GM12878 (cell line): ENCODE measurements around the gene GDF11. TPM values are rescaled to one million over a fixed set of nuclear protein-coding genes. Genes with fewer than 3 reads are reported as not detected.

Experiments
- ATAC-seq: fragments of 200-7000 bp; cut with Tn5 transposase; 3 replicates; pipeline ENCODE4 v1.9.1; 2020; ENCODE audit warnings: mild to moderate bottlenecking, moderate library complexity
- BruUV-seq: library from RNA; stranded (reverse); fragments of 400-500 nt; replicated peaks from 2 replicates; lab custom pipeline; 2021; lab: Mats Ljungman, UMichigan
- CTCF ChIA-PET: fragments of 300-600 bp; sonication (Branson Sonifier 250); formaldehyde crosslinking; extraction: SDS; loops from one replicate; lab custom pipeline; 2021; ENCODE audit warnings: inconsistent platforms; lab: Yijun Ruan, JAX
- POLR2A ChIA-PET: fragments of 350-600 bp; formaldehyde crosslinking; extraction: SDS; loops from one replicate; lab custom pipeline; 2021; ENCODE audit warnings: inconsistent platforms; lab: Charles Lee
- RAD21 ChIA-PET: fragments of 300-600 bp; sonication (Branson Sonifier 250); formaldehyde crosslinking; loops from one replicate; lab custom pipeline; 2023; ENCODE audit warnings: antibody characterized with exemption; ENCODE audit not compliant: unreplicated experiment; lab: Charles Lee
- SMC1A ChIA-PET: fragments of 300-600 bp; sonication (Branson Sonifier 250); formaldehyde crosslinking; loops from one replicate; lab custom pipeline; 2023; ENCODE audit not compliant: unreplicated experiment, uncharacterized antibody; lab: Charles Lee
- DNase-seq: peaks from one replicate; pipeline ENCODE4 v3.0.0-alpha.2; 2011; ENCODE audit warnings: low read depth, low spot score
- FAIRE-seq: peaks from 3 replicates; lab custom pipeline; 2011; peaks lifted over from hg19 to GRCh38; lab: Jason Lieb, UNC
- H2AFZ ChIP-seq: 2 replicates; pipeline ENCODE4 v1.6.0; 2011; ENCODE audit warnings: low read depth, low read length, control low read depth; ENCODE audit not compliant: control insufficient read depth
- H3K27ac ChIP-seq: 2 replicates; pipeline ENCODE4 v1.5.1; 2011; ENCODE audit warnings: control low read depth; ENCODE audit not compliant: control insufficient read depth, insufficient read depth
- H3K27me3 ChIP-seq, 2 experiments: replicated peaks in 1 of 2; 2 replicates each; pipeline versions ENCODE4 v1.6.0 to v1.6.1; 2011; ENCODE audit warnings: low read length in 1 of 2; ENCODE audit not compliant: control insufficient read depth in 2 of 2, insufficient read depth in 2 of 2
- H3K36me3 ChIP-seq, 2 experiments: 2 replicates each; pipeline ENCODE4 v1.5.1; 2011; ENCODE audit warnings: low read length in 1 of 2; ENCODE audit not compliant: control insufficient read depth in 2 of 2, insufficient read depth in 2 of 2
- H3K4me1 ChIP-seq: 2 replicates; pipeline ENCODE4 v1.6.1; 2011; ENCODE audit warnings: mild to moderate bottlenecking, low read length, moderate library complexity, mixed read lengths; ENCODE audit not compliant: control insufficient read depth, insufficient read depth
- H3K4me2 ChIP-seq: 2 replicates; pipeline ENCODE4 v1.6.0; 2011; ENCODE audit warnings: control low read depth; ENCODE audit not compliant: control insufficient read depth, insufficient read depth
- H3K4me3 ChIP-seq: fragments of 200-600 bp; sonication (generic); 2 replicates; pipeline ENCODE4 v1.5.1; 2016
- H3K79me2 ChIP-seq: 2 replicates; pipeline ENCODE4 v1.6.0; 2011; ENCODE audit warnings: low read length; ENCODE audit not compliant: control insufficient read depth, insufficient read depth
- H3K9ac ChIP-seq: 2 replicates; pipeline ENCODE4 v1.8.0; 2011; ENCODE audit warnings: low read length, control low read depth, mixed read lengths; ENCODE audit not compliant: control insufficient read depth, insufficient read depth
- H3K9me3 ChIP-seq: replicated peaks from 3 replicates; pipeline ENCODE4 v1.5.1; 2011; ENCODE audit warnings: mild to moderate bottlenecking, low read length; ENCODE audit not compliant: control insufficient read depth, insufficient read depth
- H4K20me1 ChIP-seq: 2 replicates; pipeline ENCODE4 v1.6.0; 2011; ENCODE audit not compliant: control insufficient read depth, insufficient read depth
- ATF2 ChIP-seq: IDR thresholded peaks from 2 replicates; pipeline ENCODE4 v1.6.1; 2012; ENCODE audit warnings: low read length, inconsistent platforms
- CBFB ChIP-seq: IDR thresholded peaks from 2 replicates; pipeline ENCODE4 v1.6.1; 2016; ENCODE audit warnings: antibody characterized with exemption, low read depth
- CHD2 ChIP-seq: IDR thresholded peaks from 2 replicates; pipeline ENCODE4 v1.6.1; 2011; ENCODE audit warnings: low read depth, low read length, improper control_type of control experiment, borderline replicate concordance
- CREB1 ChIP-seq: IDR thresholded peaks from 2 replicates; pipeline ENCODE4 v1.6.1; 2012; ENCODE audit warnings: low read depth, mild to moderate bottlenecking, inconsistent platforms
- EGR1 ChIP-seq, 2 experiments: IDR thresholded peaks; 1 replicate in 1 of 2; 2 replicates in 1 of 2; pipeline ENCODE4 v1.6.1; 2011 to 2012; ENCODE audit warnings: low read depth in 2 of 2, low read length in 2 of 2, borderline replicate concordance in 1 of 2, mild to moderate bottlenecking in 1 of 2, moderate library complexity in 1 of 2
- HCFC1 ChIP-seq: fragments of 150-350 bp; IDR thresholded peaks from 2 replicates; pipeline ENCODE4 v1.6.1; 2014; ENCODE audit warnings: low read length
- MTA3 ChIP-seq: IDR thresholded peaks from 2 replicates; pipeline ENCODE4 v1.6.1; 2012; ENCODE audit warnings: low read length, inconsistent platforms, borderline replicate concordance
- NRF1 ChIP-seq: conservative IDR thresholded peaks from 2 replicates; pipeline ENCODE4 v1.6.1; 2011; ENCODE audit warnings: mild to moderate bottlenecking, low read depth, low read length, improper control_type of control experiment
- PML ChIP-seq: IDR thresholded peaks from 2 replicates; pipeline ENCODE4 v1.6.1; 2012; ENCODE audit warnings: low read length, inconsistent platforms
- RAD21 ChIP-seq: IDR thresholded peaks from 2 replicates; pipeline ENCODE4 v1.6.1; 2011; ENCODE audit warnings: mild to moderate bottlenecking, low read depth, low read length, moderate library complexity; ENCODE audit not compliant: insufficient read depth
- RCOR1 ChIP-seq: conservative IDR thresholded peaks from 2 replicates; pipeline ENCODE4 v1.6.1; 2012; ENCODE audit warnings: low read depth, low read length, improper control_type of control experiment
- REST ChIP-seq: IDR thresholded peaks from 2 replicates; pipeline ENCODE4 v1.6.1; 2012; ENCODE audit warnings: mild to moderate bottlenecking, low read depth, low read length
- RUNX3 ChIP-seq: IDR thresholded peaks from 2 replicates; pipeline ENCODE4 v1.6.1; 2012; ENCODE audit warnings: low read length, inconsistent platforms
- SIX5 ChIP-seq: IDR thresholded peaks from 2 replicates; pipeline ENCODE4 v1.6.1; 2011; ENCODE audit warnings: mild to moderate bottlenecking, low read depth, low read length, moderate library complexity; ENCODE audit not compliant: severe bottlenecking
- SPI1 ChIP-seq: IDR thresholded peaks from 2 replicates; pipeline ENCODE4 v1.6.1; 2011; ENCODE audit warnings: low read depth, mild to moderate bottlenecking, low read length, moderate library complexity, borderline replicate concordance; ENCODE audit not compliant: insufficient read depth
- STAT1 ChIP-seq: fragments of 450-650 bp; conservative IDR thresholded peaks from 2 replicates; pipeline ENCODE4 v1.6.1; 2014; ENCODE audit warnings: antibody characterized with exemption, mild to moderate bottlenecking
- SUPT20H ChIP-seq: IDR thresholded peaks from 2 replicates; pipeline ENCODE4 v1.6.1; 2011; ENCODE audit warnings: low read depth, mild to moderate bottlenecking, low read length, moderate library complexity, borderline replicate concordance; ENCODE audit not compliant: control insufficient read depth
- ZNF622 ChIP-seq: fragments of 450-650 bp; IDR thresholded peaks from 2 replicates; pipeline ENCODE4 v1.6.1; 2017; ENCODE audit warnings: mild to moderate bottlenecking, inconsistent platforms
- WGBS: methylation state at CpG from one replicate; pipeline ENCODE4 v1.1.6; 2016; ENCODE audit warnings: low lambda C conversion rate; ENCODE audit not compliant: insufficient replicate concordance, insufficient coverage; ENCODE audit errors: missing lambda C conversion rate; 5-methylcytosine and 5-hydroxymethylcytosine counted together
- in situ Hi-C: fragments of 300-500 bp; cut with MboI; formaldehyde crosslinking; loops from 9 replicates; pipeline ENCODE4 v1.14.3; 2018; ENCODE audit warnings: mixed read lengths
- intact Hi-C: fragments of 100-400 bp; cut with micrococcal nuclease; formaldehyde crosslinking; loops from one replicate; pipeline ENCODE4 v1.14.2; 2022; ENCODE audit not compliant: unreplicated experiment
- polyA plus RNA-seq, 11 experiments: library from polyadenylated mRNA; depleted of rRNA in 4 of 11; unstranded in 6 of 11; stranded (reverse) in 5 of 11; fragments of >200 nt; fragmentation: Nextera tagmentation in 4 of 11; fragmentation: Illumina TruSeq in 1 of 11; extraction: Ambion mirVana in 4 of 11; extraction: Trizol in 1 of 11; gene quantifications; 1 replicate in 1 of 11; 2 replicates in 10 of 11; pipeline versions ENCODE4 v1.2.1 to v1.2.3, GENCODE V29; 2011 to 2016; ENCODE audit warnings: inconsistent platforms in 2 of 11, missing spikeins in 2 of 11, low read depth in 1 of 11
- total RNA-seq, 4 experiments: library from RNA; depleted of rRNA in 3 of 4; stranded (reverse); fragments of >200 nt in 3 of 4; fragmentation: Illumina TruSeq in 1 of 4; extraction: Trizol in 1 of 4; gene quantifications; 2 replicates each; pipeline versions ENCODE4 v1.2.1 to v1.2.3, GENCODE V29; 2013 to 2021

GDF11 gene
- total and polyA plus RNA-seq, 10 of the 15 experiments (the other 5 are each of a cell fraction or from before 2014, with no cell fraction given), result 0.83 to 15.4 (median 4.3) TPM

GRCh38 chr12:55729819-55730818 lies 12.8 kb upstream of the GDF11 start:
- no TSS peak for BruUV-seq
- H3K27ac ChIP-seq, result peak overlapping the region; percentile 68
- intact Hi-C loops, result loop anchor here (1.0 to 10.0 kb wide), 2 partner anchors 7 to 455 kb away; partner anchors contain the start of gene SMARCC2
- 0 out of 2 replicates have a peak, but pooled peaks have one; percentile 6 for TF ChIP-seq CHD2
- no peak; the same call in 1 of the 2 replicates for TF ChIP-seq SPI1
- TF ChIP-seq HCFC1, result no peak
- TF ChIP-seq SUPT20H, result no peak
- TF ChIP-seq CBFB, result no peak
- TF ChIP-seq STAT1, result no peak
- TF ChIP-seq REST, result no peak
- TF ChIP-seq ATF2, result no peak
- TF ChIP-seq SIX5, result no peak
- TF ChIP-seq MTA3, result no peak
- TF ChIP-seq PML, result peak; percentile 36; the same call in 1 of the 2 replicates
- TF ChIP-seq NRF1, result no peak
- TF ChIP-seq CREB1, result no peak
- TF ChIP-seq RUNX3, result peak; percentile 34; the same call in 1 of the 2 replicates
- TF ChIP-seq RAD21, result peak; percentile 17; the same call in 1 of the 2 replicates
- peak in 1 of 2 experiments; percentile 50; a peak in 1 of 3 replicates for TF ChIP-seq EGR1 (IDR thresholded peaks at IDR 0.05; ENCODE audit: borderline replicate concordance in 1 of 2, low read depth in 2 of 2, low read length in 2 of 2)
- no peak for TF ChIP-seq ZNF622
- no peak for TF ChIP-seq RCOR1

More at GRCh38 chr12:55729819-55730818, 12.8 kb upstream of the GDF11 start:
- ChIA-PET SMC1A (interaction anchor here (0.7 to 2.7 kb wide), 15 partner anchors 8 to 311 kb away, joined by 3 to 30 read pairs (median 3); partner anchors contain the start of genes BLOC1S1, DNAJC14, ORMDL2 and RDH5), CTCF (interaction anchor here (1.0 to 2.9 kb wide), 17 partner anchors 8 to 547 kb away, joined by 3 to 59 read pairs (median 4); partner anchors contain the start of genes BLOC1S1, ORMDL2, RDH5 and RPL41), POLR2A (interaction anchor here (0.5 to 4.5 kb wide), 19 partner anchors 8 to 791 kb away, joined by 3 to 39 read pairs (median 4); partner anchors contain the start of genes BLOC1S1, DNAJC14, ORMDL2 and PA2G4), RAD21 (interaction anchor here (0.9 to 4.4 kb wide), 17 partner anchors 8 to 458 kb away, joined by 3 to 58 read pairs (median 4); partner anchors contain the start of genes BLOC1S1, ORMDL2, RAB5B and RDH5)
- Histone ChIP-seq H2AFZ (peak overlapping the region; percentile 79), H3K27me3 (no peaks in the 10 kb centered on the region), H3K36me3 (no peaks in the 10 kb centered on the region; a peak in 1 of 4 replicates), H4K20me1 (no peaks in the 10 kb centered on the region), H3K9ac (peak overlapping the region; percentile 67), H3K4me1 (peaks cover 11% of the 10 kb centered on the region), H3K4me2 (peak overlapping the region; percentile 70), H3K9me3 (no peaks in the 10 kb centered on the region), H3K4me3 (peak overlapping the region; percentile 76), H3K79me2 (peaks cover 11% of the 10 kb centered on the region)
- FAIRE-seq (peak; percentile 76), ATAC-seq (peak; percentile 62), DNase-seq (no peak)
- in situ Hi-C loops, result no loop called here
- 12% methylated on average over 19 of the region's 19 CpGs for WGBS
